Kidney (tissue), 14 donors: ENCODE results near the gene CD300LD. TPM values are rescaled to one million over a fixed set of nuclear protein-coding genes. Genes with fewer than 3 reads are reported as not detected.

Source experiments
- DNase-seq, 5 donors: peaks; one replicate each; pipeline ENCODE4 v3.0.0-alpha.2; 2013 to 2020
- FAIRE-seq: peaks from 2 replicates; lab custom pipeline; 2012; peaks lifted over from hg19 to GRCh38; lab: Jason Lieb, UNC
- H3K27ac ChIP-seq, 2 donors: one replicate each; pipeline ENCODE4 v1.7.0; 2013; ENCODE audit warnings: low read depth in 2 of 2, low read length in 2 of 2, inconsistent platforms in 1 of 2
- H3K27me3 ChIP-seq: one replicate; pipeline ENCODE4 v1.7.1; 2013; ENCODE audit warnings: low read length, inconsistent platforms; ENCODE audit not compliant: control insufficient read depth, insufficient read depth
- H3K36me3 ChIP-seq, 3 donors: one replicate each; pipeline versions ENCODE4 v1.7.0 to v1.7.1; 2013; ENCODE audit warnings: low read length in 3 of 3, control low read depth in 1 of 3, inconsistent platforms in 1 of 3; ENCODE audit not compliant: insufficient read depth in 3 of 3, control insufficient read depth in 2 of 3
- H3K4me1 ChIP-seq, 3 donors: one replicate each; pipeline versions ENCODE4 v1.7.0 to v1.7.1; 2013; ENCODE audit warnings: low read length in 3 of 3, inconsistent platforms in 1 of 3, low read depth in 1 of 3; ENCODE audit not compliant: control insufficient read depth in 2 of 3, insufficient read depth in 2 of 3
- H3K4me3 ChIP-seq, 3 donors: one replicate each; pipeline versions ENCODE4 v1.7.0 to v1.8.1; 2013; ENCODE audit warnings: low read length in 3 of 3, control low read depth in 1 of 3, inconsistent platforms in 1 of 3
- H3K9ac ChIP-seq, 3 donors: one replicate each; pipeline versions ENCODE4 v1.7.0 to v1.7.1; 2013; ENCODE audit warnings: low read length in 3 of 3, control low read depth in 1 of 3, inconsistent platforms in 1 of 3
- H3K9me3 ChIP-seq, 3 donors: one replicate each; pipeline versions ENCODE4 v1.7.0 to v1.7.1; 2013; ENCODE audit warnings: low read length in 3 of 3, control low read depth in 1 of 3, inconsistent platforms in 1 of 3; ENCODE audit not compliant: control insufficient read depth in 2 of 3, insufficient read depth in 1 of 3
- intact Hi-C: fragments of 100-400 bp; cut with DNase I; formaldehyde crosslinking; loops from one replicate; pipeline ENCODE4 v1.11.1; 2022
- polyA plus RNA-seq: library from polyadenylated mRNA; stranded (reverse); fragments of 350-450 nt; fragmentation: Illumina TruSeq; extraction: RNeasy Lipid Tissue Mini Kit (QIAGEN cat#74804); gene quantifications from one replicate; pipeline ENCODE4 v1.2.3, GENCODE V29; 2014; ENCODE audit warnings: low read depth, low replicate concordance; ENCODE audit not compliant: insufficient read depth
- total RNA-seq: library from RNA; stranded (reverse); fragmentation: NEBNext Ultra II Directional; extraction: Animal tissue kit (Norgen Biotek cat#: 25700); gene quantifications from one replicate; pipeline ENCODE4 v1.2.1, GENCODE V29; 2021
- TF ChIP-seq, protein P1 (sequence below): IDR thresholded peaks from 3 replicates; pipeline ENCODE4 v1.5.1; 2012; ENCODE audit warnings: mild to moderate bottlenecking, moderate library complexity, borderline replicate concordance; ENCODE audit not compliant: insufficient read depth; ENCODE audit errors: extremely low read depth
- donor health status: control.
- donor health status: control.
- donor health status: control.
- donor health status: control.
- donor health status: control.
- donor health status: DM: yes; HTN: yes; CAD: no.
- donor health status: Normal renal cell carcinoma (clear cell type).

CD300LD gene
- total and polyA plus RNA-seq, 2 donors from 2014 or later: not detected

GRCh38 chr17:74599448-74599939 lies 7.4 kb upstream of the CD300LD start:
- H3K27ac ChIP-seq: no peak overlapping the region
- no peaks in the 10 kb centered on the region for H3K27me3 ChIP-seq
- H3K9me3 ChIP-seq: no peaks in the 10 kb centered on the region
- H3K9ac ChIP-seq: no peak overlapping the region
- intact Hi-C loops: no loop called here
- DNase-seq: peak in 1 of 5 donors; percentile 16
- TF ChIP-seq, protein P1, sequence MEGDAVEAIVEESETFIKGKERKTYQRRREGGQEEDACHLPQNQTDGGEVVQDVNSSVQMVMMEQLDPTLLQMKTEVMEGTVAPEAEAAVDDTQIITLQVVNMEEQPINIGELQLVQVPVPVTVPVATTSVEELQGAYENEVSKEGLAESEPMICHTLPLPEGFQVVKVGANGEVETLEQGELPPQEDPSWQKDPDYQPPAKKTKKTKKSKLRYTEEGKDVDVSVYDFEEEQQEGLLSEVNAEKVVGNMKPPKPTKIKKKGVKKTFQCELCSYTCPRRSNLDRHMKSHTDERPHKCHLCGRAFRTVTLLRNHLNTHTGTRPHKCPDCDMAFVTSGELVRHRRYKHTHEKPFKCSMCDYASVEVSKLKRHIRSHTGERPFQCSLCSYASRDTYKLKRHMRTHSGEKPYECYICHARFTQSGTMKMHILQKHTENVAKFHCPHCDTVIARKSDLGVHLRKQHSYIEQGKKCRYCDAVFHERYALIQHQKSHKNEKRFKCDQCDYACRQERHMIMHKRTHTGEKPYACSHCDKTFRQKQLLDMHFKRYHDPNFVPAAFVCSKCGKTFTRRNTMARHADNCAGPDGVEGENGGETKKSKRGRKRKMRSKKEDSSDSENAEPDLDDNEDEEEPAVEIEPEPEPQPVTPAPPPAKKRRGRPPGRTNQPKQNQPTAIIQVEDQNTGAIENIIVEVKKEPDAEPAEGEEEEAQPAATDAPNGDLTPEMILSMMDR: no peak
- H3K4me1 ChIP-seq: no peaks in the 10 kb centered on the region
- no peak for FAIRE-seq
- H3K36me3 ChIP-seq: no peaks in the 10 kb centered on the region
- no peak overlapping the region for H3K4me3 ChIP-seq

DNA sequence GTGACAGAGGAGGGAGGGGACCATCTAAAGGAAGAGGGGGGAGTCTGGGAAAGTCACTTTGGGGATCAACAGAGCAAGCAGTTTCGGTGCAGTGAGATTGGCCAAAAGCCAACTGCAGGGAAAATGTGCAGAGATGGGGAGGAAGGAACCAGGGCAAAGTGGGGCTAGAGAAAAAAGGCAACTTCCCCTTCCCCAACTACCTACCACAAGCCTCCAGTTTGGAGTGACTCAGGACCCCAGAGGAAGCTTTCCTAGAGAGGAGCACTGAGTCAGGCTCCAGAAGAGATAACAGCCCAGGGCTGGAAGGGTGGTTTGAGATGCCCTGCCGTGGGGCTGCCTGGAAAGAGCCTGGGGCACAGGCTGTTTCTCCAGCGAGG lies 6.9 kb upstream of the CD300LD start:
- DNase-seq: no peak
- Histone ChIP-seq H3K27me3 (no peaks in the 10 kb centered on the region), H3K4me3 (no peak overlapping the region), H3K9me3 (no peaks in the 10 kb centered on the region), H3K27ac (no peak overlapping the region), H3K36me3 (no peaks in the 10 kb centered on the region), H3K9ac (no peak overlapping the region), H3K4me1 (no peaks in the 10 kb centered on the region)
- TF ChIP-seq, protein P1: no peak
- intact Hi-C loops: no loop called here
- FAIRE-seq: no peak

- no peak for FAIRE-seq
- H3K4me3 ChIP-seq: no peak overlapping the region
- H3K4me1 ChIP-seq: no peaks in the 10 kb centered on the region
Measured at GRCh38 chr17:74598346-74599022, 6.4 kb upstream of the CD300LD start.

More at GRCh38 chr17:74598346-74599022, 6.4 kb upstream of the CD300LD start:
- H3K36me3 ChIP-seq: no peaks in the 10 kb centered on the region
- TF ChIP-seq, protein P1: no peak
- no peak overlapping the region for H3K9ac ChIP-seq
- no peak overlapping the region for H3K27ac ChIP-seq
- H3K27me3 ChIP-seq: no peaks in the 10 kb centered on the region
- no peak for DNase-seq
- intact Hi-C loops: no loop called here
- no peaks in the 10 kb centered on the region for H3K9me3 ChIP-seq
